ENCODE data around the gene PPFIA1. TPM values are rescaled to one million over a fixed set of nuclear protein-coding genes. Genes with fewer than 3 reads are reported as not detected.

The PPFIA1 gene
- total RNA-seq, 1 experiment from 2014 or later: 63.4 TPM

GRCh38 chr11:70230840-70231710, 39.4 kb upstream of the PPFIA1 start:
- H3K4me2 ChIP-seq (ENCODE audit: insufficient read depth, insufficient read length, low read length): no peak overlapping the region
- no peaks in the 10 kb centered on the region for H4K20me1 ChIP-seq (ENCODE audit: control insufficient read depth, insufficient read depth, insufficient read length)
- H3K79me1 ChIP-seq (ENCODE audit: insufficient read depth, low read depth, low read length, poor library complexity, severe bottlenecking): no peaks in the 10 kb centered on the region
- H3K4me1 Mint-ChIP-seq: peaks cover 10 to 11% of the 10 kb centered on the region in 2 experiments
- no peak overlapping the region for H3K56ac ChIP-seq (ENCODE audit: insufficient read length, low read depth, low read length)
- no peaks in the 10 kb centered on the region for H3K4me1 ChIP-seq (ENCODE audit: insufficient read depth, low read length)
- H3K23ac ChIP-seq (ENCODE audit: insufficient read length, low read depth, low read length): no peak overlapping the region
- no peak overlapping the region for H2BK20ac ChIP-seq (ENCODE audit: low read depth, low read length, poor library complexity, severe bottlenecking)
- H2BK15ac ChIP-seq (ENCODE audit: low read depth, low read length): no peak overlapping the region
- no peak overlapping the region for H4K91ac ChIP-seq (ENCODE audit: insufficient read length, low read depth, low read length)
- no peak overlapping the region for H4K8ac ChIP-seq (replicated peaks; ENCODE audit: insufficient read length, low read depth, low read length)
- H2BK12ac ChIP-seq (ENCODE audit: insufficient read length, low read depth, low read length): no peak overlapping the region
- H3K27me3 Mint-ChIP-seq (ENCODE audit: low read depth): peaks cover 6% of the 10 kb centered on the region
- H2BK5ac ChIP-seq (ENCODE audit: insufficient read length, low read length): no peak overlapping the region
- no peak overlapping the region for H3K27ac ChIP-seq (ENCODE audit: insufficient read length, low read depth, low read length)
- H3K4me3 Mint-ChIP-seq: no peak overlapping the region
- no peaks in the 10 kb centered on the region for H3K79me2 ChIP-seq (ENCODE audit: insufficient read depth, low read length)
- H3T11ph ChIP-seq (ENCODE audit: low read length): no peak overlapping the region
- H3K18ac ChIP-seq (ENCODE audit: insufficient read length, low read depth, low read length): no peak overlapping the region
- no peak overlapping the region for H2BK120ac ChIP-seq (ENCODE audit: low read depth, low read length, poor library complexity, severe bottlenecking)
- H2AFZ ChIP-seq (ENCODE audit: low read length): no peak overlapping the region
- no CpG with 5 or more reads among the region's 22 CpGs for WGBS (ENCODE audit: extremely low coverage, insufficient read length, low lambda C conversion rate)
- no peak overlapping the region for H3K9ac ChIP-seq (ENCODE audit: extremely low read depth, insufficient read length, low read length)
- no peaks in the 10 kb centered on the region for H3K9me3 ChIP-seq (ENCODE audit: control insufficient read depth, low read depth, low read length)
- H3K27me3 ChIP-seq (ENCODE audit: insufficient read depth, low read length): no peaks in the 10 kb centered on the region
- no peaks in the 10 kb centered on the region for H3K36me3 Mint-ChIP-seq (ENCODE audit: insufficient read depth in 1 of 3, low read depth in 3 of 3)
- H4K5ac ChIP-seq (ENCODE audit: insufficient read length, low read depth, low read length): no peak overlapping the region
- H3K14ac ChIP-seq (ENCODE audit: insufficient read depth, low read length): no peak overlapping the region
- peaks cover 0 to 2% of the 10 kb centered on the region in 2 experiments; a peak in 1 of 5 replicates for H3K9me3 Mint-ChIP-seq
- no peak overlapping the region for H2AK5ac ChIP-seq (ENCODE audit: insufficient read length, low read length)
- H3K23me2 ChIP-seq (ENCODE audit: insufficient read length, low read depth, low read length, poor library complexity, severe bottlenecking): no peaks in the 10 kb centered on the region
- TF ChIP-seq CTCF (conservative IDR thresholded peaks at IDR 0.05): no peak
- H3K27ac Mint-ChIP-seq: no peak overlapping the region
- DNase-seq: no peak
- no peak overlapping the region for H3K4ac ChIP-seq (ENCODE audit: low read depth, low read length)

Measured in H9 (cell line).